CD14-positive monocyte (primary cell): ENCODE measurements around the gene ATXN1. TPM values are rescaled to one million over a fixed set of nuclear protein-coding genes. Genes with fewer than 3 reads are reported as not detected.

Source experiments
- DNase-seq, 3 donors: peaks; one replicate each; pipeline ENCODE4 v3.0.0-alpha.2; 2011 to 2022
- H2AFZ ChIP-seq: 2 replicates; pipeline ENCODE4 v1.6.0; 2012; ENCODE audit warnings: mild to moderate bottlenecking, low read depth, low read length, inconsistent platforms; ENCODE audit not compliant: insufficient read depth, poor library complexity, severe bottlenecking
- H3K27ac ChIP-seq, 2 donors: 1 replicate in 1 of 2; 2 replicates in 1 of 2; pipeline ENCODE4 v1.5.1; 2012 to 2013; ENCODE audit warnings: low read length in 2 of 2, control low read depth in 1 of 2, inconsistent platforms in 1 of 2, low read depth in 1 of 2, mild to moderate bottlenecking in 1 of 2
- H3K27me3 ChIP-seq, 2 donors: one replicate each; pipeline versions ENCODE4 v1.6.0 to v1.6.1; 2011 to 2013; ENCODE audit warnings: low read length in 2 of 2; ENCODE audit not compliant: control insufficient read depth in 2 of 2, insufficient read depth in 2 of 2
- H3K36me3 ChIP-seq, 2 donors: replicated peaks in 1 of 2; 1 replicate in 1 of 2; 2 replicates in 1 of 2; pipeline versions ENCODE4 v1.5.1 to v1.6.1; 2012 to 2013; ENCODE audit warnings: low read length in 2 of 2, control low read depth in 1 of 2, inconsistent platforms in 1 of 2, mild to moderate bottlenecking in 1 of 2; ENCODE audit not compliant: insufficient read depth in 2 of 2, control insufficient read depth in 1 of 2
- H3K4me1 ChIP-seq, 2 donors: 1 replicate in 1 of 2; 2 replicates in 1 of 2; pipeline versions ENCODE4 v1.5.1 to v1.6.1; 2012 to 2013; ENCODE audit warnings: low read length in 2 of 2, control low read depth in 1 of 2, inconsistent platforms in 1 of 2, mild to moderate bottlenecking in 1 of 2, moderate library complexity in 1 of 2; ENCODE audit not compliant: insufficient read depth in 2 of 2, control insufficient read depth in 1 of 2
- H3K4me2 ChIP-seq: replicated peaks from 2 replicates; pipeline ENCODE3; 2012; ENCODE audit warnings: low read length, moderate library complexity, mild to moderate bottlenecking; ENCODE audit not compliant: poor library complexity, severe bottlenecking; ENCODE audit errors: extremely low read depth
- H3K4me3 ChIP-seq, 3 experiments: fragments of 200-600 bp in 1 of 3; sonication (generic) in 1 of 3; replicated peaks in 1 of 3; 1 replicate in 2 of 3; 2 replicates in 1 of 3; pipeline ENCODE4 v1.5.1; 2011 to 2013; ENCODE audit warnings: low read length in 3 of 3, mild to moderate bottlenecking in 3 of 3, control low read depth in 2 of 3, low read depth in 2 of 3, inconsistent platforms in 1 of 3, moderate library complexity in 1 of 3
- H3K79me2 ChIP-seq: 2 replicates; pipeline ENCODE4 v1.6.0; 2012; ENCODE audit warnings: mild to moderate bottlenecking, control low read depth, inconsistent platforms, low read length, moderate library complexity; ENCODE audit not compliant: insufficient read depth
- H3K9ac ChIP-seq: 2 replicates; pipeline ENCODE4 v1.6.0; 2017; ENCODE audit warnings: low read length, mild to moderate bottlenecking; ENCODE audit not compliant: insufficient read depth, poor library complexity, severe bottlenecking
- H3K9me3 ChIP-seq, 2 donors: replicated peaks in 1 of 2; 1 replicate in 1 of 2; 2 replicates in 1 of 2; pipeline versions ENCODE4 v1.5.1 to v1.6.1; 2012 to 2013; ENCODE audit warnings: low read length in 2 of 2, control low read depth in 1 of 2; ENCODE audit not compliant: control insufficient read depth in 1 of 2, insufficient read depth in 1 of 2
- H4K20me1 ChIP-seq: 2 replicates; pipeline ENCODE4 v1.6.0; 2012; ENCODE audit warnings: mild to moderate bottlenecking, low read length, control low read depth, moderate library complexity; ENCODE audit not compliant: insufficient read depth
- H3K27ac Mint-ChIP-seq, 7 donors: one replicate each; pipeline ENCODE4 v1.8.0; 2020; ENCODE audit warnings: mild to moderate bottlenecking in 7 of 7, mixed read lengths in 7 of 7, moderate library complexity in 6 of 7, inconsistent platforms in 2 of 7
- H3K27me3 Mint-ChIP-seq, 3 donors: one replicate each; pipeline ENCODE4 v1.8.0; 2021 to 2022; ENCODE audit warnings: low read depth in 3 of 3, mild to moderate bottlenecking in 3 of 3, mixed read lengths in 3 of 3, moderate library complexity in 3 of 3, inconsistent platforms in 1 of 3
- H3K36me3 Mint-ChIP-seq, 2 donors: one replicate each; pipeline ENCODE4 v1.8.0; 2020; ENCODE audit warnings: mixed read lengths in 2 of 2, inconsistent platforms in 1 of 2, mild to moderate bottlenecking in 1 of 2
- H3K4me1 Mint-ChIP-seq: one replicate; pipeline ENCODE4 v1.8.0; 2020; ENCODE audit warnings: mild to moderate bottlenecking, mixed read lengths
- H3K4me3 Mint-ChIP-seq, 2 donors: one replicate each; pipeline ENCODE4 v1.8.0; 2020; ENCODE audit warnings: mild to moderate bottlenecking in 2 of 2, mixed read lengths in 2 of 2, moderate library complexity in 1 of 2
- H3K9me3 Mint-ChIP-seq, 7 donors: one replicate each; pipeline ENCODE4 v1.8.0; 2020 to 2022; ENCODE audit warnings: mixed read lengths in 7 of 7, mild to moderate bottlenecking in 6 of 7, moderate library complexity in 6 of 7, inconsistent platforms in 2 of 7
- CTCF ChIP-seq: fragments of 200-600 bp; IDR thresholded peaks from one replicate; pipeline ENCODE4 v1.8.0; 2022; ENCODE audit warnings: antibody characterized with exemption, mild to moderate bottlenecking
- WGBS: methylation state at CpG from one replicate; pipeline ENCODE4 v1.1.5; 2013; ENCODE audit warnings: missing lambda C conversion rate; ENCODE audit not compliant: insufficient coverage; 5-methylcytosine and 5-hydroxymethylcytosine counted together
- intact Hi-C, 2 donors: fragments of 100-400 bp; cut with micrococcal nuclease; formaldehyde crosslinking; loops; one replicate each; pipeline versions ENCODE4 v1.15.0 to v1.15.1; 2023
- polyA plus RNA-seq, 3 donors: library from polyadenylated mRNA; depleted of rRNA in 1 of 3; unstranded in 2 of 3; stranded (reverse) in 1 of 3; fragments of 300-500 nt in 2 of 3; fragments of >200 nt in 1 of 3; fragmentation: Illumina TruSeq in 2 of 3; gene quantifications; 1 replicate in 2 of 3; 2 replicates in 1 of 3; pipeline ENCODE4 v1.2.3, GENCODE V29; 2012 to 2021

ATXN1 gene
- polyA plus RNA-seq, 3 donors: 8.8 to 19.1 (median 10.9) TPM

- H3K4me1 ChIP-seq: peaks cover 31 to 39% of the 10 kb centered on the region in 2 donors
- no peaks in the 10 kb centered on the region for H3K9me3 ChIP-seq
- H3K36me3 ChIP-seq: no peaks in the 10 kb centered on the region
- DNase-seq: no peak
- peak overlapping the region; percentile 40 for H3K4me2 ChIP-seq
- no peak for TF ChIP-seq CTCF
- H3K4me3 ChIP-seq: peak overlapping the region in 1 of 3 experiments; percentile 6
- peaks cover 38% of the 10 kb centered on the region for H3K79me2 ChIP-seq
- no peak overlapping the region for H2AFZ ChIP-seq
- no peaks in the 10 kb centered on the region for H4K20me1 ChIP-seq
- peak overlapping the region in 6 of 7 donors; percentile 10 to 91 (median 84) for H3K27ac Mint-ChIP-seq
- H3K9ac ChIP-seq: no peak overlapping the region
- no CpG with 5 or more reads among the region's 2 CpGs for WGBS
- H3K9me3 Mint-ChIP-seq: no peaks in the 10 kb centered on the region
- no peaks in the 10 kb centered on the region for H3K27me3 Mint-ChIP-seq
- H3K4me1 Mint-ChIP-seq: peaks cover 48% of the 10 kb centered on the region
- no peak overlapping the region for H3K4me3 Mint-ChIP-seq
- no peaks in the 10 kb centered on the region for H3K27me3 ChIP-seq
- intact Hi-C loops: no loop called here
- H3K36me3 Mint-ChIP-seq: peaks cover 15 to 22% of the 10 kb centered on the region in 2 donors
- H3K27ac ChIP-seq: peak overlapping the region in 1 of 2 donors; percentile 78
Measured at GRCh38 chr6:16670617-16671051, 90.6 kb downstream of the ATXN1 start.

- Histone ChIP-seq H3K4me1 (peaks cover 31 to 39% of the 10 kb centered on the region in 2 donors), H2AFZ (peak overlapping the region; percentile 37), H3K27me3 (no peaks in the 10 kb centered on the region), H3K27ac (peak overlapping the region; percentile 57 to 78), H3K4me2 (peak overlapping the region; percentile 40), H3K9me3 (no peaks in the 10 kb centered on the region), H3K4me3 (peak overlapping the region in 1 of 3 experiments; percentile 6), H3K9ac (no peak overlapping the region), H3K79me2 (peaks cover 37% of the 10 kb centered on the region), H4K20me1 (peaks cover 2% of the 10 kb centered on the region), H3K36me3 (no peaks in the 10 kb centered on the region)
- peaks cover 13 to 22% of the 10 kb centered on the region in 2 donors for H3K36me3 Mint-ChIP-seq
- intact Hi-C loops: no loop called here
- WGBS: 11% methylated on average over 2 of the region's 4 CpGs
- TF ChIP-seq CTCF: no peak
- peak overlapping the region in 1 of 2 donors; percentile 67 for H3K4me3 Mint-ChIP-seq
- H3K9me3 Mint-ChIP-seq: no peaks in the 10 kb centered on the region
- no peaks in the 10 kb centered on the region for H3K27me3 Mint-ChIP-seq
- peaks cover 51% of the 10 kb centered on the region for H3K4me1 Mint-ChIP-seq
- peak overlapping the region; percentile 71 to 91 (median 88) for H3K27ac Mint-ChIP-seq
- DNase-seq: peak; percentile 46 to 57 (median 55)
Measured at GRCh38 chr6:16670183-16670582, 91.1 kb downstream of the ATXN1 start.
